ENCODE results near the gene NECAB2. TPM values are rescaled to one million over a fixed set of nuclear protein-coding genes. Genes with fewer than 3 reads are reported as not detected.

NECAB2 gene
- total RNA-seq, 1 donor from 2014 or later, result 1.8 TPM

GRCh38 chr16:84032458-84033178 lies 64.6 kb downstream of the NECAB2 start:
- Mint-ChIP-seq H3K9me3 (peaks cover 4% of the 10 kb centered on the region), H3K27me3 (ENCODE audit: low read depth) (peaks cover 19% of the 10 kb centered on the region), H3K36me3 (no peaks in the 10 kb centered on the region), H3K4me3 (no peak overlapping the region), H3K4me1 (peaks cover 3% of the 10 kb centered on the region), H3K27ac (no peak overlapping the region)
- DNase-seq (ENCODE audit: low spot score in 2 of 2, unreplicated experiment in 2 of 2), result no peak
- TF ChIP-seq CTCF (IDR thresholded peaks at IDR 0.05; ENCODE audit: unreplicated experiment), result no peak

DNA sequence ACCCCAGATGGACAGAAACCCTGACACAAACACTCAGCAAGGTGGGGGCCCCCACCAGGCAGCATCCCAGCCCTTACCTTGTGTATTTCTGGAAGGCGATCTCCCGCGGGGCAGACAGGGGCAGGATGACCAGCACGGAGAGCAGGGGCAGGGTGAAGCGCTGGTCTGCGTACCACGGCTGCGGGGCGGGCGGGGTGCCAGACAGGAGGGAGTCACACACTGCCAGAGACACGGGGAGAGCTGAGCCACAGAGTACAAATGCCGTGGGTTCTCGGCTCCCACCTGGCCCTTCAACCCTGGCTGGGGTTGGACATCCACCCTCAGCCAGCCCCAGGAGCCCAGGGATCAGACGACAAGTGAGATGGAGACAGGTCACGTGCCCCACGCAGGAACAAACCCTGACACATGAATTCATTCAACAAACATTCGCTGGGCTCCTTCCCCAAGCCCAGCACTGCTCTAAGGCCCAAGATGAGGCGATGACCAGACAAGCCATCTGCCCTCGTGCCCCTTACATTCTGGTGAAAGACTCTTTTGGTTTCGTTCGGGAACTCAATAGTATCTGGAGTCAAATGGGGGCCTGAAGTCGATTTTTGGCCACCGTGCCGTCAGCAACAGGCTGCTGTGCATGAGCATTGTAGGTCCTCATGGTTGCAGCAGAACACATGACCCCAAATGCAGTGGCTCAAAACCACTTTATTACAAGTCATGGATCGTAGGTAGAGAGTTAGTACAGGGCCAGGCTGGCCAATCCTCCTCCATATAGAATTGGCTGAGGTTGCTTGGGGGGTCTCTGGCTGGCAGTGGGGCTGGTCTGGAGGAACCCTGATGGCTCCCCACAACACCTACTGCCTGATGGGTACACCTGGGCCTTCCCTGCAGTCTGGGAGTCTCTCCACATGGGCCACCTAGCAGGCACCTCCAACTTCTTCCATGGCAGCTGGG lies 65.5 kb downstream of the NECAB2 start:
- no peaks in the 10 kb centered on the region for H3K4me1 Mint-ChIP-seq
- H3K9me3 Mint-ChIP-seq, result peaks cover 4% of the 10 kb centered on the region
- no peak for DNase-seq (ENCODE audit: low spot score in 2 of 2, unreplicated experiment in 2 of 2)
- H3K27me3 Mint-ChIP-seq (ENCODE audit: low read depth), result peaks cover 21% of the 10 kb centered on the region
- H3K36me3 Mint-ChIP-seq, result no peaks in the 10 kb centered on the region
- TF ChIP-seq CTCF (IDR thresholded peaks at IDR 0.05; ENCODE audit: unreplicated experiment), result no peak
- no peak overlapping the region for H3K4me3 Mint-ChIP-seq
- H3K27ac Mint-ChIP-seq, result no peak overlapping the region

DNA sequence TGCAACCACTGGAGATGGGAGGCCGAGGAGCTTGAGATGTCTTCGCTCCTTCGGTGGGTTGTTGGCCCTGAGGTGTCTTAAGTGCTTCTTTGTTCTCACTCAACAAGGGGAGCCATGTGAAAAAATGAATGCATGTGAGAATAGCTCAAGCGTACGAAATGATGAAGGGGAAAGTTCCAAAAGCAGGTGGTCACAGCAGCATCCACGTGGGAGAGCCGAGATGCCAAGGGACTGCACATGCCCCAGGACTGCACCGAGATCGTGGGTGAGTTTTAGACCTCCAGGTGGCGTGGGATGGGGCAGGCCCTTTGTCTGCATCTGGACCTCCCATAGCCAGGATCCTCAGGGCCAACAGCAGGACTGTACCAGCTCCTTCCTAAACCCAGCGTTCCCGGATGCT lies 66.5 kb downstream of the NECAB2 start:
- Mint-ChIP-seq H3K9me3 (peaks cover 4% of the 10 kb centered on the region), H3K27ac (no peak overlapping the region), H3K27me3 (ENCODE audit: low read depth) (peaks cover 26% of the 10 kb centered on the region), H3K36me3 (no peaks in the 10 kb centered on the region), H3K4me3 (no peak overlapping the region), H3K4me1 (no peaks in the 10 kb centered on the region)
- TF ChIP-seq CTCF (IDR thresholded peaks at IDR 0.05; ENCODE audit: unreplicated experiment), result no peak
- no peak for DNase-seq (ENCODE audit: low spot score in 2 of 2, unreplicated experiment in 2 of 2)

DNA sequence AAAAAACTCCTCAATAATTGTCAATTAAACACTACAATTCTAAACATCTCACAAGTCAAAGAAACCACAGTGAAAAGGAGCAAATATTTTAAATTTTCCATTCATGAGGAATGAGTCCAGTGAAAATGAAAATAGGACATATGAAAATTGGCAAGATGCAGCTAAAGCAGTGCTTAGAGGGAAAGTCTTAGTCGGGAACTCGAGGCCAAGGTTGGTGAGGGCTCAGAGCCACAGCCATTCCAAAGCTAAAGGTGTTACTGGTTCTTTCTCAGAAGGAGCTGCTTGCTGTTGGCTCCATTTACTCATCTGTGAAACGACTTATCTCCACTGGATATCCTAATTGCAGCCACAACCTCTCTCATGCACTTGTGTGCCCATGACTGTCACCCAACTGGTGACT lies 68.1 kb downstream of the NECAB2 start:
- Mint-ChIP-seq H3K27ac (no peak overlapping the region), H3K27me3 (ENCODE audit: low read depth) (peaks cover 31% of the 10 kb centered on the region)

GRCh38 chr16:84036982-84037425 lies 69.0 kb downstream of the NECAB2 start:
- peaks cover 4% of the 10 kb centered on the region for H3K9me3 Mint-ChIP-seq
- H3K4me3 Mint-ChIP-seq, result no peak overlapping the region
- no peak for TF ChIP-seq CTCF (IDR thresholded peaks at IDR 0.05; ENCODE audit: unreplicated experiment)
- no peak overlapping the region for H3K27ac Mint-ChIP-seq
- H3K4me1 Mint-ChIP-seq, result no peaks in the 10 kb centered on the region
- H3K36me3 Mint-ChIP-seq, result no peaks in the 10 kb centered on the region
- peaks cover 37% of the 10 kb centered on the region for H3K27me3 Mint-ChIP-seq (ENCODE audit: low read depth)
- no peak for DNase-seq (ENCODE audit: low spot score in 2 of 2, unreplicated experiment in 2 of 2)

More for the DNA sequence above, 68.1 kb downstream of the NECAB2 start:
- no peak for DNase-seq (ENCODE audit: low spot score in 2 of 2, unreplicated experiment in 2 of 2)
- Mint-ChIP-seq H3K9me3 (peaks cover 4% of the 10 kb centered on the region), H3K36me3 (no peaks in the 10 kb centered on the region), H3K4me3 (no peak overlapping the region), H3K4me1 (no peaks in the 10 kb centered on the region)
- TF ChIP-seq CTCF (IDR thresholded peaks at IDR 0.05; ENCODE audit: unreplicated experiment), result no peak
